HG03139 (cell line): ENCODE measurements around the gene EFCAB6.

ENCODE experiments used
- ATAC-seq: cut with Tn5 transposase; IDR thresholded peaks from one replicate; pipeline ENCODE4 v1.9.1; 2021; ENCODE audit not compliant: unreplicated experiment

EFCAB6 gene

GRCh38 chr22:43510281-43511070, 301.6 kb downstream of the EFCAB6 start:
- no peak for ATAC-seq

GRCh38 chr22:43509337-43509736, 302.8 kb downstream of the EFCAB6 start:
- no peak for ATAC-seq

- no peak for ATAC-seq
These were observed 303.6 kb downstream of the EFCAB6 start for GRCh38 chr22:43508489-43508888.

- no peak for ATAC-seq
These were observed 304.9 kb downstream of the EFCAB6 start for GRCh38 chr22:43507235-43507634.

- ATAC-seq: no peak
These were observed 305.6 kb downstream of the EFCAB6 start for GRCh38 chr22:43506487-43506886.

GRCh38 chr22:43505896-43506295, 306.2 kb downstream of the EFCAB6 start:
- no peak for ATAC-seq

GRCh38 chr22:43505423-43505822, 306.7 kb downstream of the EFCAB6 start:
- ATAC-seq: no peak

- no peak for ATAC-seq
These were observed 307.3 kb downstream of the EFCAB6 start for GRCh38 chr22:43504666-43505261.

- ATAC-seq: no peak
These were observed 308.0 kb downstream of the EFCAB6 start for GRCh38 chr22:43504068-43504467.

- no peak for ATAC-seq
These were observed 309.7 kb downstream of the EFCAB6 start for GRCh38 chr22:43502306-43502874.

- ATAC-seq: no peak
These were observed 310.2 kb downstream of the EFCAB6 start for GRCh38 chr22:43501878-43502277.

- no peak for ATAC-seq
These were observed 311.0 kb downstream of the EFCAB6 start for GRCh38 chr22:43500792-43501785.

GRCh38 chr22:43498856-43499253, 313.2 kb downstream of the EFCAB6 start:
- no peak for ATAC-seq

GRCh38 chr22:43497956-43498855, 313.9 kb downstream of the EFCAB6 start:
- ATAC-seq: no peak

GRCh38 chr22:43493297-43493696, 318.8 kb downstream of the EFCAB6 start:
- no peak for ATAC-seq

GRCh38 chr22:43491737-43492136, 320.4 kb downstream of the EFCAB6 start:
- ATAC-seq: no peak

- ATAC-seq: no peak
These were observed 320.9 kb downstream of the EFCAB6 start for GRCh38 chr22:43491177-43491576.

- ATAC-seq: no peak
These were observed 321.8 kb downstream of the EFCAB6 start for GRCh38 chr22:43490311-43490710.

- no peak for ATAC-seq
These were observed 323.2 kb downstream of the EFCAB6 start for GRCh38 chr22:43488937-43489336.
